ENCODE measurements around the gene PTPRM. TPM values are rescaled to one million over a fixed set of nuclear protein-coding genes. Genes with fewer than 3 reads are reported as not detected.

PTPRM gene
- total and polyA plus RNA-seq, 2 of the 8 experiments (the other 6 are each of a cell fraction or from before 2014, with no cell fraction given): 4.1 to 7.0 TPM

DNA sequence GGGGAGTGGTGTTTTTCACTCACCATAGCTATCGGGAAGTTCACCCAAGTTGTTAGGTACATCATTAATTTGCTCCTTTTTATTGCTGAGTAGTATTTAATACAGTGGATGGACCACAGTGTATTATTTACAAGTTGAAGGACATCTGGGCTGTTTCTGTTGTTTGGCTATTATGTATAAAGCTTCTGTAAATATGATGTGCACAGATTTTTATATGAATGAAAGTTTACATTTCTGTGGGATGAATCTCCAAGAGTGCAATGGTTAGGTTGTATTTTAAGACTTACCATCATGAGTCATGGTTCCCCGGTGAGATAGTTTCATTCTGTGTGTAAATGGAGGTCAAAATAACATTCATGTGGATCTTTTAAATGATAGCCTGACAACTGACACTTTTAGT lies 337.4 kb downstream of the PTPRM start:
- Histone ChIP-seq H3K27me3 (replicated peaks in 1 of 4; ENCODE audit: control insufficient read depth in 3 of 4, extremely low read depth in 1 of 4, insufficient read depth in 3 of 4, low read length in 3 of 4) (no peaks in the 10 kb centered on the region), H2BK120ac (replicated peaks; ENCODE audit: low read depth, low read length) (no peak overlapping the region), H2BK15ac (ENCODE audit: low read length) (no peak overlapping the region), H3K27ac (ENCODE audit: low read depth, low read length) (no peak overlapping the region), H2BK20ac (ENCODE audit: low read length) (no peak overlapping the region), H2BK12ac (ENCODE audit: low read depth, low read length) (no peak overlapping the region), H3K4ac (replicated peaks; ENCODE audit: insufficient read length, low read depth, low read length) (no peak overlapping the region), H3K23me2 (ENCODE audit: low read depth, low read length) (no peaks in the 10 kb centered on the region), H3K56ac (replicated peaks; ENCODE audit: insufficient read length, low read depth, low read length) (no peak overlapping the region), H4K20me1 (replicated peaks in 1 of 2; ENCODE audit: control insufficient read depth in 1 of 2, insufficient read depth in 2 of 2, low read length in 2 of 2) (no peaks in the 10 kb centered on the region), H3K36me3 (ENCODE audit: control insufficient read depth in 2 of 4, insufficient read depth in 4 of 4, low read length in 3 of 4) (no peaks in the 10 kb centered on the region), H2AFZ (ENCODE audit: low read length) (no peak overlapping the region), H3K23ac (ENCODE audit: insufficient read length) (no peak overlapping the region), H2BK5ac (ENCODE audit: low read depth, low read length) (no peak overlapping the region), H3K18ac (ENCODE audit: extremely low read depth, low read length) (no peak overlapping the region), H3K79me1 (ENCODE audit: low read depth, low read length) (no peaks in the 10 kb centered on the region), H3K4me1 (replicated peaks in 1 of 4; ENCODE audit: control insufficient read depth in 3 of 4, insufficient read depth in 4 of 4, low read length in 3 of 4) (no peaks in the 10 kb centered on the region), H4K5ac (ENCODE audit: insufficient read length, low read depth, low read length) (no peak overlapping the region), H2AK5ac (ENCODE audit: low read depth, low read length) (no peak overlapping the region), H3K9me3 (ENCODE audit: insufficient read depth in 2 of 2, low read depth in 1 of 2, low read length in 1 of 2) (no peaks in the 10 kb centered on the region), H3K79me2 (ENCODE audit: control insufficient read depth in 1 of 2, insufficient read depth in 2 of 2, low read length in 2 of 2) (no peaks in the 10 kb centered on the region), H3K9ac (replicated peaks in 1 of 4; ENCODE audit: extremely low read depth in 1 of 4, low read depth in 3 of 4, low read length in 3 of 4) (no peak overlapping the region), H4K8ac (ENCODE audit: extremely low read depth, insufficient read depth, low read length) (no peak overlapping the region), H3K14ac (ENCODE audit: insufficient read length) (no peak overlapping the region), H3K4me3 (ENCODE audit: extremely low read depth in 1 of 4, insufficient read depth in 2 of 4, low read depth in 3 of 4, low read length in 4 of 4) (no peak overlapping the region), H4K91ac (replicated peaks; ENCODE audit: insufficient read length, low read length) (no peak overlapping the region), H3K4me2 (ENCODE audit: insufficient read depth in 1 of 2, low read depth in 2 of 2, low read length in 2 of 2) (no peak overlapping the region)
- FAIRE-seq (no peak), DNase-seq (ENCODE audit: low read depth in 1 of 2, low spot score in 2 of 2) (no peak)
- TF ChIP-seq RAD21 (IDR thresholded peaks at IDR 0.05 in 1 of 2, conservative IDR thresholded peaks at IDR 0.05 in 1 of 2; ENCODE audit: low read depth in 2 of 2, low read length in 2 of 2): no peak
- TF ChIP-seq POU5F1 (IDR thresholded peaks at IDR 0.05; ENCODE audit: low read depth, low read length): no peak
- TF ChIP-seq EGR1 (IDR thresholded peaks at IDR 0.05; ENCODE audit: borderline replicate concordance, low read depth, low read length): no peak
- TF ChIP-seq CHD2 (IDR thresholded peaks at IDR 0.05; ENCODE audit: low read length): no peak
- no peak for TF ChIP-seq SUZ12 (IDR thresholded peaks at IDR 0.05; ENCODE audit: low read length)
- TF ChIP-seq CBX5 (IDR thresholded peaks at IDR 0.05; ENCODE audit: low read depth, low read length): no peak
- no peak for TF ChIP-seq TAF1 (IDR thresholded peaks at IDR 0.05; ENCODE audit: low read depth, low read length)
- CTCF ChIA-PET (ENCODE audit: partially characterized antibody): no interaction called here
- WGBS, 2 experiments (ENCODE audit: extremely low coverage in 1 of 2, insufficient coverage in 1 of 2, insufficient read length in 1 of 2, insufficient replicate concordance in 2 of 2, low coverage in 1 of 2, low lambda C conversion rate in 2 of 2, missing lambda C conversion rate in 1 of 2): 98% methylated on average over 2 of the region's 2 CpGs; no CpG with 5 or more reads in 1 of the 2 experiments
- POLR2A ChIA-PET (ENCODE audit: partially characterized antibody): no interaction called here
